ENCODE measurements around the gene KIAA0825.
A peak's percentile ranks its signal among the peaks of the same experiment; 100 is the strongest.
"Not testable (repeated sequence)": the region's sequence is repeated elsewhere in the genome, so short reads cannot be mapped to it uniquely, and the experiment has no call there.

The KIAA0825 gene

GRCh38 chr5:94170158-94170557 is 448.2 kb downstream of the KIAA0825 start:
- DNase-seq = not testable (repeated sequence)

DNA sequence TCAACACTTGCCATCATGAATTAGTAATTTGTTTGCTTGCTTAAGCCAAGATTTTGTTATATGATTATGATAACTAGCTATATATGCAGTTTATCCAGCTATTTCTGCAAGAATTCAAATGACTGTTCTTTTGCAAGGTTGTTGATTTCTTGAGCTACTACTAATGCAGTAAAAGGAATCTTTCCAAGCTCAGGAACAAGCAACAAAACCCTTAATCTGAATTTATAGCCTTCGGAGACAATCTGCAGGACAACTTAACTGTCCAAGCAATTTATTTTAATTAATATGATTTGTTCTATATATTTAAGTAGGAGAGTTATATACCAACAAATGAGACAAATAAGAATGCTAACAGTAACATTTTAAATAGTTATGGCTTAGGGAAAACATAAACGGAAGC is 450.3 kb downstream of the KIAA0825 start:
- no peak for DNase-seq

DNA sequence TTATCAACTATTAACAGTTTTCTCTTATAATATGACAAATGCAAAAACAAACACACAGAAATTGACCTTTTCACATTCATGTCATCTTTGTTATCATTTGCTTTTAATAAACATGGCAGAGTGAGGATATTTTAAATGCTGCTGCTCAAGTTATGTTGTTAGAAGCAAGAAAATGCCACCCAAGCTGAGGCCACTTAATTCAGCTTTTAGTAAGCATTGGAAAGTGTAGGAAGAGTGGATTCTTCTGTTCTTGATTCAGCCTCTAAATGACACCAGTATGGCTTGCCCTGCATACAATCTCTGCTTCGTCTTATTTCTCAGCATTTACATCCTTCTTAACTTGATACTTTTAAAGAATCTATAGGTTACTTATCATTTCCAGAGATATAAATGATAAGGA is 456.6 kb downstream of the KIAA0825 start:
- DNase-seq = no peak

DNA sequence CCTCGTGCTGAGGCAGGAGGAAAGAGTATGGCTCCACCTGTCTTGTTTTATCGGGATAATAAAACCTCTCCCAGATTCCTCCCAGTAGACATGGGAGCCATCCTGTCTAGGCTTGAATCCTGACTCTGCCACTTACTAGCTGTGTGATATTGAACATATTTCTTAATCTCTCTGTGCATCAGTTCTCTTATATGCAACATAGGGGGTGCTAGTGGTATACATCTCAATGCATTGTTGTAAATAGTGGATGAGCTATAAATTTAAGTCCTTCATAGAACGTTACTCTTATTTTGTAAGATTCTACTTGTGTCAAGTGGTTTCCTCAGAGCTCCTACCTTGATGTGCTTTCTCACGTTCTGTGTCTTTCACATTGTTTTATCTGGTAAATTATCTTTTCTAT is 459.3 kb downstream of the KIAA0825 start:
- no peak for DNase-seq

DNA sequence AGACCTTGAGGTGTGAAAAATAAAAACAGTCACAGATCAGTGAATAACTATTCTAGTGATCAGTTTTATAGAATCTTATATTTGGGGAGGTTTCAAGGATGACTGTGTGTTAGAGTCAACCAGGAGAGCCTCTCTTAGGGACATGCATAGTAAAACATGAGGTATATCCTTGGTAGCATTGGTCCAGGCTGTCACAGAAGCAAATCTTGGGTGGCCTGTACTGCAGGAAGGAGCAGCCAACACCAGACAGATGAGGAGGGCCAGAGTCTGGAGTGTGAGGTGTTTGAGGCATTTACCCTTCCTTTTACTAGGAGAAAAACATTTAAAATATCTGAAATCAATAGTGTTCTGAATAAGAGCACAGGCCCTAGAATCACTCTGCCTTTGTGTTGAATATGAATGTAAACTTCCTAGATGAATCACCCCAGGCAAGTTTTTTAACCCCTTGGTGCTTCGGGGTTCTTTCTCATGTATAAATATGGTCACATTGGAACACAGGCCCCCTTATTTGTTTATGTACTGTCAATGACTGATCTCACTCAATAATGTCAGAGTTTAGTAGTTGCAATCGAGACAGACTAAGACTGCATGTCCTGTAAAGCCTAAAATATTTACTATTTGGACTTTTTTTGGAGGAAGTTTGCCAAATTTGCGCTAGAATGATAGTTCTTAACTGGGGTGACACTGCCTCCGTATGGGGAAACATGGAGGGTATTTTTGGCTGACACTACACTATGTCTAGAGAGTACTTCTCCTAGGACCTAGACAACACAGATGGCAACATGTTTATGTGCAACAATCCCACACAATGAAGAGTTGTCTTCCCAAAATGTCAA is 460.5 kb downstream of the KIAA0825 start:
- DNase-seq = no peak

- DNase-seq = no peak
Measured at GRCh38 chr5:94154672-94155071, 463.7 kb downstream of the KIAA0825 start.

- no peak for DNase-seq
Measured at GRCh38 chr5:94153736-94154450, 464.5 kb downstream of the KIAA0825 start.

- not testable (repeated sequence) for DNase-seq
Measured at GRCh38 chr5:94143621-94144020, 474.8 kb downstream of the KIAA0825 start.

DNA sequence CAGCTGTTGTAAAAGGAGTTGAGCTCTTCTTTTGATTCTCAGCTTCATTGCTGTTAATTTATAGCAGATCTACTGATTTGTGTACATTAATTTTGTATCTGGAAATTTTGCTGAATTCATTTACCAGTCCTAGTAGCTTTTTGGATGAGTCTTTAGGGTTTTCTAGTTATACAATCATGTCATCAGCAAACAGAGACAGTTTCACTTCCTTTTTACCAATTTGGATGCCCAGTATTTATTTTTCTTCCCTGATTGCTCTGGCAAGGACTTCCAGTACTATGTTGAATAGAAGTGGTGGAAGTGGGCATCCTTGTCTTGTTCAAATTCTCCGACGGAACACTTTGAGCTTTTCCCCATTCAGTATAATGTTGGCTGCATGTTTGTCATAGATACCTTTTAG is 478.1 kb downstream of the KIAA0825 start:
- DNase-seq = no peak

- DNase-seq = no peak
Measured at GRCh38 chr5:94130077-94130476, 488.3 kb downstream of the KIAA0825 start.

DNA sequence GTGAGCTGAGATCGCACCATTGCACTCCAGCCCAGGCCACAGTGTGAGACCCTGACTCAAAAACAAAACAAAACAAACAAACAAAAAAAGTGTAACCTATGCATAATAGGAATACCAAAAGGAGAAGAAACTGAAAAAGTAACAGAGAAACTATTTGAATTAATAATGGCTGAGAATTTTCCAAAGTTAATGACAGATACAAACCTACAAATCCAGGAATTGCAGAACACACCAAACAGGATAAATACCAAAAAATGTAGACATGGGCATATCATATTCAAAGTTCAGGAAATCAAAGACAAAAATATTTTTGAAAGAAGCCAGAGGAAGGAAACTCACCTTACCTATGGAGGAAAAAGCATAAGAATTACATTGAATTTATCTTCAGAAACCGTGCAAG is 493.3 kb downstream of the KIAA0825 start:
- no peak for DNase-seq

GRCh38 chr5:94116317-94116716 is 502.1 kb downstream of the KIAA0825 start:
- not testable (repeated sequence) for DNase-seq

DNA sequence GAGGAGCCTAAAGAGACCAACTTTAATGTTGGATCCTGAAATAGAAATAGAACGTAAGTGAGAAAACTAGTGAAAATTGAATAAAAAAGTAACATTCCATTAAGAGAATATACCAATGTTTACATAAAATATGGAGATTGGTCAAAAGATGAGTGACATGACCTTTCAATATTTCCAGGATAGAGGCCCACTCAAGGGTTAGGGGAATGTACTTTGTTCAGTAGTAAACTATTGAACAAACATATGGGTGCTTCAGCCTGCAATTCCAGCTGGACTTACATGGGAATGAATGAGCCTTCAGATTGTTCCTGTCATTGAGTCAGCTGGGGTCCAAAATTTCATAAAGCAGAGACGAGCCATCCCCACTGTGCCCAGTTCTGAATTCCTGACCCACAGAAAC is 505.3 kb downstream of the KIAA0825 start:
- DNase-seq = no peak

- DNase-seq = peak; percentile 94
Measured at GRCh38 chr5:94111209-94112004, 507.0 kb downstream of the KIAA0825 start.

- no peak for DNase-seq
Measured at GRCh38 chr5:94103514-94104245, 514.7 kb downstream of the KIAA0825 start.

Data from stimulated activated CD8-positive, alpha-beta memory T cell treated with anti-CD3 and anti-CD28 coated beads, Interleukin-4, amount 100 ng/mL, for 48 hours (primary cell).